ENCODE measurements around the gene FABP1.

GRCh38 chr2:88082781-88083180, 45.1 kb downstream of the FABP1 start:
- TF ChIP-seq TAF1 (IDR thresholded peaks at IDR 0.05; ENCODE audit: low read depth, low read length) (no peak), POLR2A (IDR thresholded peaks at IDR 0.05; ENCODE audit: low read depth, low read length) (no peak), POLR2AphosphoS5 (IDR thresholded peaks at IDR 0.05; ENCODE audit: low read depth, low read length) (no peak), POU2F2 (IDR thresholded peaks at IDR 0.05; ENCODE audit: low read depth, low read length) (no peak), PAX5 (IDR thresholded peaks at IDR 0.05; ENCODE audit: insufficient read depth, low read length, severe bottlenecking) (no peak), SPI1 (IDR thresholded peaks at IDR 0.05; ENCODE audit: low read depth, low read length) (no peak)

Data from GM12891 (cell line).